ENCODE results near the gene PLCB4. TPM values are rescaled to one million over a fixed set of nuclear protein-coding genes. Genes with fewer than 3 reads are reported as not detected.

Gene PLCB4
- total RNA-seq, 2 donors from 2014 or later = not detected

- H3K4me1 Mint-ChIP-seq (ENCODE audit: low read depth in 2 of 2) = peaks cover 4 to 5% of the 10 kb centered on the region in 2 donors
- H3K27ac Mint-ChIP-seq = no peak overlapping the region
- DNase-seq (ENCODE audit: low spot score) (no peak), ATAC-seq (no peak)
- peaks cover 6 to 15% of the 10 kb centered on the region in 2 donors for H3K27me3 Mint-ChIP-seq
- no peak overlapping the region for H3K4me3 Mint-ChIP-seq
- peaks cover 3% of the 10 kb centered on the region for H3K9me3 Mint-ChIP-seq
- H3K36me3 Mint-ChIP-seq = peaks cover 6% of the 10 kb centered on the region
Observed at GRCh38 chr20:9071976-9072726, 3.3 kb downstream of the PLCB4 start.

GRCh38 chr20:9072861-9073500 lies 4.1 kb downstream of the PLCB4 start:
- H3K36me3 Mint-ChIP-seq = peaks cover 6% of the 10 kb centered on the region
- peaks cover 3% of the 10 kb centered on the region for H3K9me3 Mint-ChIP-seq
- no peak for ATAC-seq

GRCh38 chr20:9075264-9076095 lies 6.6 kb downstream of the PLCB4 start:
- ATAC-seq (no peak), DNase-seq (ENCODE audit: low spot score) (no peak)
- H3K4me3 Mint-ChIP-seq = no peak overlapping the region
- no peaks in the 10 kb centered on the region for H3K36me3 Mint-ChIP-seq
- H3K27ac Mint-ChIP-seq = no peak overlapping the region
- H3K4me1 Mint-ChIP-seq (ENCODE audit: low read depth in 2 of 2) = no peaks in the 10 kb centered on the region
- H3K9me3 Mint-ChIP-seq = no peaks in the 10 kb centered on the region
- no peaks in the 10 kb centered on the region for H3K27me3 Mint-ChIP-seq

More at GRCh38 chr20:9072861-9073500, 4.1 kb downstream of the PLCB4 start:
- Mint-ChIP-seq H3K27me3 (peaks cover 6 to 15% of the 10 kb centered on the region in 2 donors), H3K27ac (no peak overlapping the region), H3K4me3 (no peak overlapping the region), H3K4me1 (ENCODE audit: low read depth in 2 of 2) (peaks cover 4 to 5% of the 10 kb centered on the region in 2 donors)
- DNase-seq (ENCODE audit: low spot score) = no peak

GRCh38 chr20:9076440-9076839 lies 7.6 kb downstream of the PLCB4 start:
- Mint-ChIP-seq H3K27me3 (no peaks in the 10 kb centered on the region), H3K9me3 (no peaks in the 10 kb centered on the region), H3K4me3 (no peak overlapping the region), H3K36me3 (no peaks in the 10 kb centered on the region), H3K27ac (no peak overlapping the region), H3K4me1 (ENCODE audit: low read depth in 2 of 2) (no peaks in the 10 kb centered on the region)
- ATAC-seq (no peak), DNase-seq (ENCODE audit: low spot score) (no peak)

- no peaks in the 10 kb centered on the region for H3K4me1 Mint-ChIP-seq (ENCODE audit: low read depth in 2 of 2)
- no peak overlapping the region for H3K4me3 Mint-ChIP-seq
- H3K27ac Mint-ChIP-seq = no peak overlapping the region
- H3K9me3 Mint-ChIP-seq = no peaks in the 10 kb centered on the region
- DNase-seq (ENCODE audit: low spot score) (no peak), ATAC-seq (no peak)
- no peaks in the 10 kb centered on the region for H3K36me3 Mint-ChIP-seq
- H3K27me3 Mint-ChIP-seq = no peaks in the 10 kb centered on the region
Observed at GRCh38 chr20:9078826-9079731, 10.2 kb downstream of the PLCB4 start.

- no peaks in the 10 kb centered on the region for H3K27me3 Mint-ChIP-seq
- H3K9me3 Mint-ChIP-seq = no peaks in the 10 kb centered on the region
- DNase-seq (ENCODE audit: low spot score) (no peak), ATAC-seq (no peak)
- H3K4me3 Mint-ChIP-seq = no peak overlapping the region
- no peaks in the 10 kb centered on the region for H3K4me1 Mint-ChIP-seq (ENCODE audit: low read depth in 2 of 2)
- no peaks in the 10 kb centered on the region for H3K36me3 Mint-ChIP-seq
- no peak overlapping the region for H3K27ac Mint-ChIP-seq
Observed at GRCh38 chr20:9081423-9081966, 12.6 kb downstream of the PLCB4 start.

GRCh38 chr20:9082741-9083140 lies 13.9 kb downstream of the PLCB4 start:
- Mint-ChIP-seq H3K4me1 (ENCODE audit: low read depth in 2 of 2) (no peaks in the 10 kb centered on the region), H3K36me3 (no peaks in the 10 kb centered on the region), H3K4me3 (no peak overlapping the region), H3K9me3 (no peaks in the 10 kb centered on the region), H3K27ac (no peak overlapping the region), H3K27me3 (no peaks in the 10 kb centered on the region)
- ATAC-seq = no peak
- no peak for DNase-seq (ENCODE audit: low spot score)

- no peak for ATAC-seq
- H3K27me3 Mint-ChIP-seq = no peaks in the 10 kb centered on the region
- no peaks in the 10 kb centered on the region for H3K36me3 Mint-ChIP-seq
- H3K9me3 Mint-ChIP-seq = no peaks in the 10 kb centered on the region
- no peaks in the 10 kb centered on the region for H3K4me1 Mint-ChIP-seq (ENCODE audit: low read depth in 2 of 2)
- H3K4me3 Mint-ChIP-seq = no peak overlapping the region
- no peak overlapping the region for H3K27ac Mint-ChIP-seq
- no peak for DNase-seq (ENCODE audit: low spot score)
Observed at GRCh38 chr20:9087531-9088217, 18.8 kb downstream of the PLCB4 start.

GRCh38 chr20:9088556-9088955 lies 19.7 kb downstream of the PLCB4 start:
- Mint-ChIP-seq H3K4me3 (no peak overlapping the region), H3K4me1 (ENCODE audit: low read depth in 2 of 2) (no peaks in the 10 kb centered on the region), H3K27ac (no peak overlapping the region), H3K27me3 (no peaks in the 10 kb centered on the region), H3K36me3 (no peaks in the 10 kb centered on the region), H3K9me3 (no peaks in the 10 kb centered on the region)
- DNase-seq (ENCODE audit: low spot score) (no peak), ATAC-seq (no peak)

GRCh38 chr20:9092113-9092512 lies 23.2 kb downstream of the PLCB4 start:
- Mint-ChIP-seq H3K4me1 (ENCODE audit: low read depth in 2 of 2) (no peaks in the 10 kb centered on the region), H3K27ac (no peak overlapping the region), H3K9me3 (no peaks in the 10 kb centered on the region), H3K27me3 (no peaks in the 10 kb centered on the region), H3K36me3 (no peaks in the 10 kb centered on the region), H3K4me3 (no peak overlapping the region)
- DNase-seq (ENCODE audit: low spot score) (no peak), ATAC-seq (no peak)

- no peak overlapping the region for H3K27ac Mint-ChIP-seq
- no peaks in the 10 kb centered on the region for H3K27me3 Mint-ChIP-seq
- no peak overlapping the region for H3K4me3 Mint-ChIP-seq
- H3K9me3 Mint-ChIP-seq = peaks cover 2% of the 10 kb centered on the region
- H3K36me3 Mint-ChIP-seq = no peaks in the 10 kb centered on the region
- H3K4me1 Mint-ChIP-seq (ENCODE audit: low read depth in 2 of 2) = no peaks in the 10 kb centered on the region
- no peak for DNase-seq (ENCODE audit: low spot score)
- no peak for ATAC-seq
Observed at GRCh38 chr20:9092655-9093054, 23.8 kb downstream of the PLCB4 start.

GRCh38 chr20:9093218-9093957 lies 24.5 kb downstream of the PLCB4 start:
- H3K9me3 Mint-ChIP-seq = peaks cover 4% of the 10 kb centered on the region
- no peak overlapping the region for H3K4me3 Mint-ChIP-seq
- H3K27me3 Mint-ChIP-seq = no peaks in the 10 kb centered on the region
- H3K27ac Mint-ChIP-seq = no peak overlapping the region
- no peaks in the 10 kb centered on the region for H3K36me3 Mint-ChIP-seq
- H3K4me1 Mint-ChIP-seq (ENCODE audit: low read depth in 2 of 2) = no peaks in the 10 kb centered on the region
- DNase-seq (ENCODE audit: low spot score) (no peak), ATAC-seq (no peak)

Data from natural killer cell treated with Interleukin-12 subunit alpha and Interleukin-12 subunit beta and Interleukin-15 and Interleukin-18, amount 100 ng/mL, for 72 hours (primary cell).